ENCODE measurements around the gene AACS.
"Not testable (repeated sequence)": the region's sequence is repeated elsewhere in the genome, so short reads cannot be mapped to it uniquely, and the experiment has no call there.

AACS gene

DNA sequence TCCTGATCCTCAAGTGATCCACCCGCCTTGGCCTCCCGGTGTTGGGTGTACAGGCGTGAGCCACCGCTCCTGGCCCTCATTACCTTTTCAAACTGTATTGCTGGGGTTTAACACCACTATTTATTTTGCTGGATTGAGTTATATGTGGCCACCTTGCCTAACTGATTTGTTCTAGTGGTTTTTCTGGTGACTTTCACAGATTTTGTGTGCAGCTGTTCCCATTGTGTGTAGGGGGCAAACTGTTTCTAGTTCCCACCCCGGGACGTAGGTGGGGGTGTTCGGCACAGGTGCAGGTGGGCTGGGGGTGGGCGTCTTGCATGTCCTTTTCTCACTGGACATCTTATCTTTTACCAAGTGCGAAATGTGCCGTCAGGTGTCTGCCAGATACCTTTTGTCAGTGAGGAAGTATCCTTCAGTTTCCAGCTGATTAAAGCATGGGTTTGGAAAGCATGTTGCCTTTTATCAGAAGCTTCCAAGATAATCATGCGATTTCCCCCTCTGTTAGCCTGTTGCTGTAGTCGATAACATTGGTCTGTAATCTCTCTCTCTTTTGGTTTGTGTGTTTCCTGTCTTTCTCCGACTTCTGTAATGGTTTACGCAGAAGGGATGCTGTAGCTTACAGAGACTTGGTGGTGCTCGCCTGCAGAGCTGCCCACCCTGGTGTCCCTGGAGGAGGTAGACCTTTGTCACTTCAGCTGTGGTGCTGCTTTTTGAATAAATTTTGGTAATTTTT lies 33.6 kb downstream of the AACS start:
- Histone ChIP-seq H3K9ac (ENCODE audit: low read depth in 1 of 2, low read length in 2 of 2) (no peak overlapping the region), H3K36me3 (ENCODE audit: control insufficient read depth in 2 of 2, insufficient read depth in 2 of 2, low read length in 2 of 2) (peaks cover 7 to 10% of the 10 kb centered on the region in 2 donors), H3K9me3 (ENCODE audit: control insufficient read depth in 2 of 2, low read length in 2 of 2) (no peaks in the 10 kb centered on the region), H3K27me3 (ENCODE audit: control insufficient read depth in 2 of 2, insufficient read depth in 2 of 2, low read length in 2 of 2) (no peaks in the 10 kb centered on the region), H3K27ac (ENCODE audit: low read depth in 2 of 2, low read length in 2 of 2) (no peak overlapping the region), H3K4me3 (ENCODE audit: low read length in 2 of 2) (no peak overlapping the region), H3K4me1 (ENCODE audit: control insufficient read depth in 2 of 2, insufficient read depth in 2 of 2, low read length in 2 of 2) (peaks cover 6 to 11% of the 10 kb centered on the region in 2 donors)

DNA sequence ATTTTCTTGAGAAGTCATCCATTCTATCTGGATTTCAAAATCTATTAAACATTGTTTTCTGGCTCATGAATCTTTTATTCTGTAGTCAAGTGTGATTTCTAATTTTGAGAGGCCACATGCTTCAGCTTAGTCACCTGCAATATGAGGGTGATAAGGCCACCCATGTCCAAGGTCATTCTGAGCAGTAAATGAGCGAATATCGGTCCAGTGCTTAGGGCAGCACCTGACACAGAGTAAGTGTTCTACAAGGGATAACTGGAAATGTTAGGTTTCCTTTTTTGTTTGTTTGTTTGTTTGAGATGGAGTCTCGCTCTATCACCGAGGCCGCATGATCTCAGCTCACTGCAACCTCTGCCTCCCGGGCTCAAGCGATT lies 34.2 kb downstream of the AACS start:
- Histone ChIP-seq H3K4me3 (ENCODE audit: low read length in 2 of 2) (no peak overlapping the region), H3K36me3 (ENCODE audit: control insufficient read depth in 2 of 2, insufficient read depth in 2 of 2, low read length in 2 of 2) (peaks cover 11 to 13% of the 10 kb centered on the region in 2 donors), H3K4me1 (ENCODE audit: control insufficient read depth in 2 of 2, insufficient read depth in 2 of 2, low read length in 2 of 2) (peaks cover 3 to 6% of the 10 kb centered on the region in 2 donors), H3K27ac (ENCODE audit: low read depth in 2 of 2, low read length in 2 of 2) (no peak overlapping the region), H3K9me3 (ENCODE audit: control insufficient read depth in 2 of 2, low read length in 2 of 2) (no peaks in the 10 kb centered on the region), H3K9ac (ENCODE audit: low read depth in 1 of 2, low read length in 2 of 2) (no peak overlapping the region), H3K27me3 (ENCODE audit: control insufficient read depth in 2 of 2, insufficient read depth in 2 of 2, low read length in 2 of 2) (no peaks in the 10 kb centered on the region)

DNA sequence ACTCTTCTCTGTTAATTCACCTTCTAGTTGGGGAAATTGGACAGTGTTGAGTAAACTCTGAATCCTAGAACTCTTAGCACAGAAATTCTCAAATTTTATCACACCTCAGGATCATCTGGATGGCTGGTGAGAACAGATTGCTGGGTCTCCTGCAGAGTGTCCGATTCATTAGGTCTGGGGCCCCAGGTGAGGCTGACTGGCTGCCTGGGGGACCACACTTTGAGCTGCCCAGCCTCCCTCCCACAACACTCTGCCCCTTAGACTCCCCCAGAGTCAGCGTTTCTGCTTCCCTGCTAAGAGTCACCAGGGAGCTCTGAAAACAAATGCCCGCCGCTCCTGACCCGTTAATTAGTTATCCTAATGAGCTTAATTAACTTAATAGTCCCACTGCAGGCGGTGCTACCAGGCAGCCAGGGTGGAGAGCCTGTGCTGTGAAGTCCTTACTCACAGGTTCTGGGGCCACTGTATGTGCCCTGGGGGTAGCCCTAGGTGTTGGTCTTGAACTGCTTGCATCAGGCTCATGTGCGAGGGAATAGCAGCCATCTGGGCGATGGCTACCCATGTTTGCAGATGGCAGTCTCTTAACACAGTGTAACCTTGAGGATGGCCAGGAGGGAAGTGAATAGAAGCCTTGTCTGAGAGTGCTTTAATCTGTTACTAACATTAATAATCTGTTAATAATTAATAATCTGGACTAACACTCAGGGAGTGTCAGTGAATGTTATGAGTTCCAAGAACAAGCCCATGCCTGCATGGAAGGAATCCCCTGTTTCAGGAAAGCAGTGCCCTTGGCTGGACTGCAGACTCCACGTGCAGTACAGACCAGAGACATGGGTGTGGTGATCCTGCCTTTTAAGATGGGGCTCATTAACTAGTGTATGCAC lies 35.6 kb downstream of the AACS start:
- no peaks in the 10 kb centered on the region for H3K4me1 ChIP-seq (ENCODE audit: control insufficient read depth in 2 of 2, insufficient read depth in 2 of 2, low read length in 2 of 2)

DNA sequence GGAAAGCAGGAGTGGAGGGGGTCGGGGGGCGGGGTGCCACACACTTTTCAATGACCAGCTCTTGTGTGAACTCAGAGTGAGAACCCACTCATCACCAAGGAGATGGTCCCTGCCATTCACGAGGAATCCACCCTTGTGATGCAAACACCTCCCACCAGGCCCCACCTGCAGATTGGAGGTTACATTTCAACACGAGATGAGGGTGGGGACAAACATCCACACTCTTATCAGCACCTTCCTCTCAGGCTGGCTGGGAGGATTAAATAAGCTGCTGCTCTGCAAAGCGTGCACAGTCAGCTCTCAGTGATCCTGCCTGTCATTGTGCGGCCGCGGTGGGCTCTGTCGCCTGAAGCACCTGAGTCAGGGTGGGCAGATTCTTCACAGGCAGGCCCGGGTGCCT lies 39.7 kb downstream of the AACS start:
- Histone ChIP-seq H3K36me3 (ENCODE audit: control insufficient read depth in 2 of 2, insufficient read depth in 2 of 2, low read length in 2 of 2) (peaks cover 24 to 40% of the 10 kb centered on the region in 2 donors), H3K9ac (ENCODE audit: low read depth in 1 of 2, low read length in 2 of 2) (no peak overlapping the region)

More for the DNA sequence above, 35.6 kb downstream of the AACS start:
- Histone ChIP-seq H3K36me3 (ENCODE audit: control insufficient read depth in 2 of 2, insufficient read depth in 2 of 2, low read length in 2 of 2) (peaks cover 12 to 16% of the 10 kb centered on the region in 2 donors), H3K4me3 (ENCODE audit: low read length in 2 of 2) (no peak overlapping the region), H3K27me3 (ENCODE audit: control insufficient read depth in 2 of 2, insufficient read depth in 2 of 2, low read length in 2 of 2) (no peaks in the 10 kb centered on the region), H3K27ac (ENCODE audit: low read depth in 2 of 2, low read length in 2 of 2) (no peak overlapping the region), H3K9me3 (ENCODE audit: control insufficient read depth in 2 of 2, low read length in 2 of 2) (no peaks in the 10 kb centered on the region), H3K9ac (ENCODE audit: low read depth in 1 of 2, low read length in 2 of 2) (no peak overlapping the region)

DNA sequence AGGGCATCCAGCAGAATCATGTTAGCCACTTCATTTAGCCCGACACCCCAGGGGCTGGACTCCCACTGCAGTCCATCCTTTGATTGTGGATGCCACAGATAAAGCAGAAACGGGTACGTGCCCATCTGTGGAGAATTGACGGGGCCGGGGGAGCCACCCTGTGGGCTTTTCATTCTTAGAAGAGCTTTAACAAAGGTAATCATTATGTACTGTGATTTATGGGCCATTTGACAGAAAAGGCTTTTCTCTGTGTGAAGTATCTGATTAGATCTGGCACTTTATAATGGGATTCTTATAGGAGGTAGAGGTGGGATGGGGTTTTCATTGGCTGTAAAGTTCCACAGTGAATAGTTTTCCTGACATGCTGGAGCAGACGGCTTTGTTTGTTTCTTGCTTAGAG lies 40.4 kb downstream of the AACS start:
- H3K36me3 ChIP-seq (ENCODE audit: control insufficient read depth in 2 of 2, insufficient read depth in 2 of 2, low read length in 2 of 2): peaks cover 24 to 40% of the 10 kb centered on the region in 2 donors
- H3K27ac ChIP-seq (ENCODE audit: low read depth in 2 of 2, low read length in 2 of 2): no peak overlapping the region
- H3K9me3 ChIP-seq (ENCODE audit: control insufficient read depth in 2 of 2, low read length in 2 of 2): no peaks in the 10 kb centered on the region
- H3K9ac ChIP-seq (ENCODE audit: low read depth in 1 of 2, low read length in 2 of 2): no peak overlapping the region
- H3K4me3 ChIP-seq (ENCODE audit: low read length in 2 of 2): no peak overlapping the region
- no peaks in the 10 kb centered on the region for H3K27me3 ChIP-seq (ENCODE audit: control insufficient read depth in 2 of 2, insufficient read depth in 2 of 2, low read length in 2 of 2)
- peaks cover 0 to 11% of the 10 kb centered on the region in 2 donors for H3K4me1 ChIP-seq (ENCODE audit: control insufficient read depth in 2 of 2, insufficient read depth in 2 of 2, low read length in 2 of 2)

More for the DNA sequence above, 39.7 kb downstream of the AACS start:
- Histone ChIP-seq H3K4me1 (ENCODE audit: control insufficient read depth in 2 of 2, insufficient read depth in 2 of 2, low read length in 2 of 2) (peaks cover 0 to 6% of the 10 kb centered on the region in 2 donors), H3K27me3 (ENCODE audit: control insufficient read depth in 2 of 2, insufficient read depth in 2 of 2, low read length in 2 of 2) (no peaks in the 10 kb centered on the region), H3K4me3 (ENCODE audit: low read length in 2 of 2) (no peak overlapping the region), H3K9me3 (ENCODE audit: control insufficient read depth in 2 of 2, low read length in 2 of 2) (no peaks in the 10 kb centered on the region), H3K27ac (ENCODE audit: low read depth in 2 of 2, low read length in 2 of 2) (no peak overlapping the region)

DNA sequence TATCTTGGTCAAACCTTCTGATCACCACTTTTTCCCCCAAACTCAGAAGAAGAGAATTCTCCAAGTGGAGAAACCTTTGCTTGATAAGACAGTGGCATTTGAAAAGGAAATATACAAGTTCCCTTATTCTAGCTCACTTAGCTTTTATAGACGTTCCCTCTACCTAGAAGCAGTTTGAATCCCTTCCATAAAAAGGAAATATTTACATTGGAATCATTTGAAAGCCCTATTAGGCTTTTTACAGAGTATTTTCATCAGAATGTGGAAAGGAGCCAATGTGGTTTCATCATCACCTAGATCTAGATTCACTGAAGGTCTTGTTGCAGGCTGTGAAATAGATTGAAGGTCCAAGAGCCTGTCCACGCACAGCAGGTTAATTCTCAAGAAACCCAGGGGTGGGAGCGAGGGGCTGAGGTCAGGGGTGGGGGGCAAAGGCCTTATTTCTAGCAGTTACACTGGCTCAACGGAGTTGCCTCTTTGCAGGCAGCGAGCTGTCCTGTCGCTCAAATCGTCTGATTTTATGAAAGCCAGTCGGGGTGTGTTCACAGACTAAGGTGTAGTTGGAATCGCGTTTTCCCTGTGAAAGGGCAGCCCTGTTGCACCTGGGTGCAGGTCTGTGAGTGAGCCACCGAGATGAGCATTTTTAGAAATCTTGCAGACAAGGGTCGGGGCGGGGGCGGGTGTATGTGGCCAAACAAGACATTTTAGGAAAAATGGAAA lies 45.6 kb downstream of the AACS start:
- Histone ChIP-seq H3K9ac (ENCODE audit: low read depth in 1 of 2, low read length in 2 of 2) (peak overlapping the region in 1 of 2 donors; percentile 43), H3K27me3 (ENCODE audit: control insufficient read depth in 2 of 2, insufficient read depth in 2 of 2, low read length in 2 of 2) (no peaks in the 10 kb centered on the region), H3K27ac (ENCODE audit: low read depth in 2 of 2, low read length in 2 of 2) (peak overlapping the region in 1 of 2 donors; percentile 73)

DNA sequence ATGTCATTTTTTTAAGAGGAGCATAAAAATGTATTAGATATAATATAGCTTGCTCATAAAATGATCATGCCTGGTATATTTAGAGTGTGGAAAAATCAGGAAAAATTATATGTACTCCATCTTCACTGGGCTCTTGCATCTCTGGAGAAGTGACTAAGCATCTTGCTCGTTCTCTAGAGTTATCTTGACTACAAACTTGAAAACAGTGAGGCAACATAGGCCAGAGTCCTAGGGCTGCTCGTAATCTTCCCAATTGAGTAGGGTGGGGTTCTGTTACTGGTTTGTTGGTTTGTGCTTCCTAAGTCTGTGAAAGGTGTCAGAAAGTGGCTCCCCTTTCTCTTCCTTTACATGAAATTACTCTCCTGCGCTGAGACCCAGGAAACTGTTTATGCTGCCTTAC lies 46.2 kb downstream of the AACS start:
- Histone ChIP-seq H3K9ac (ENCODE audit: low read depth in 1 of 2, low read length in 2 of 2) (no peak overlapping the region), H3K27me3 (ENCODE audit: control insufficient read depth in 2 of 2, insufficient read depth in 2 of 2, low read length in 2 of 2) (no peaks in the 10 kb centered on the region), H3K4me1 (ENCODE audit: control insufficient read depth in 2 of 2, insufficient read depth in 2 of 2, low read length in 2 of 2) (peaks cover 0 to 27% of the 10 kb centered on the region in 2 donors), H3K27ac (ENCODE audit: low read depth in 2 of 2, low read length in 2 of 2) (peak overlapping the region in 1 of 2 donors; percentile 69), H3K9me3 (ENCODE audit: control insufficient read depth in 2 of 2, low read length in 2 of 2) (no peaks in the 10 kb centered on the region), H3K4me3 (ENCODE audit: low read length in 2 of 2) (no peak overlapping the region), H3K36me3 (ENCODE audit: control insufficient read depth in 2 of 2, insufficient read depth in 2 of 2, low read length in 2 of 2) (peaks cover 23 to 35% of the 10 kb centered on the region in 2 donors)

More for the DNA sequence above, 45.6 kb downstream of the AACS start:
- H3K4me3 ChIP-seq (ENCODE audit: low read length in 2 of 2): no peak overlapping the region
- H3K9me3 ChIP-seq (ENCODE audit: control insufficient read depth in 2 of 2, low read length in 2 of 2): no peaks in the 10 kb centered on the region
- peaks cover 23 to 35% of the 10 kb centered on the region in 2 donors for H3K36me3 ChIP-seq (ENCODE audit: control insufficient read depth in 2 of 2, insufficient read depth in 2 of 2, low read length in 2 of 2)
- H3K4me1 ChIP-seq (ENCODE audit: control insufficient read depth in 2 of 2, insufficient read depth in 2 of 2, low read length in 2 of 2): peaks cover 0 to 27% of the 10 kb centered on the region in 2 donors

DNA sequence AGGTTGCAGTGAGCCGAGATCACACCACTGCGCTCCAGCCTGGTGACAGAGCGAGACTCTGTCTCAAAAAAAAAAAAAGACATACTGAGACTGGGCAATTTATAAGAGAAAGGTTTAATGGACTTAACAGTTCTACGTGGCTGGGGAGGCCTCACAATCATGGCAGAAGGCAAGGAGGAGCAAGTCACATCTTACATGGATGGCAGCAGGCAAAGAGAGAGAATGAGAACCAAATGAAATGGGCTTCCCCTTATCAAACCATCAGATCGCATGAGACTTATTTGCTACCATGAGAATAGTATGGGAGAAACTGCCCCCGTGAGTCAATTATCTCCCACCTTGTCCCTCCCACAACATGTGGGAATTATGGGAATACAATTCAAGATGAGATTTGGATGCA lies 47.4 kb downstream of the AACS start:
- H3K36me3 ChIP-seq (ENCODE audit: control insufficient read depth in 2 of 2, insufficient read depth in 2 of 2, low read length in 2 of 2): peaks cover 17 to 23% of the 10 kb centered on the region in 2 donors
- H3K9ac ChIP-seq (ENCODE audit: low read depth in 1 of 2, low read length in 2 of 2); H3K9me3 ChIP-seq (ENCODE audit: control insufficient read depth in 2 of 2, low read length in 2 of 2); H3K27ac ChIP-seq (ENCODE audit: low read depth in 2 of 2, low read length in 2 of 2); H3K27me3 ChIP-seq (ENCODE audit: control insufficient read depth in 2 of 2, insufficient read depth in 2 of 2, low read length in 2 of 2); H3K4me3 ChIP-seq (ENCODE audit: low read length in 2 of 2): not testable (repeated sequence)
- peaks cover 0 to 27% of the 10 kb centered on the region in 2 donors for H3K4me1 ChIP-seq (ENCODE audit: control insufficient read depth in 2 of 2, insufficient read depth in 2 of 2, low read length in 2 of 2)

DNA sequence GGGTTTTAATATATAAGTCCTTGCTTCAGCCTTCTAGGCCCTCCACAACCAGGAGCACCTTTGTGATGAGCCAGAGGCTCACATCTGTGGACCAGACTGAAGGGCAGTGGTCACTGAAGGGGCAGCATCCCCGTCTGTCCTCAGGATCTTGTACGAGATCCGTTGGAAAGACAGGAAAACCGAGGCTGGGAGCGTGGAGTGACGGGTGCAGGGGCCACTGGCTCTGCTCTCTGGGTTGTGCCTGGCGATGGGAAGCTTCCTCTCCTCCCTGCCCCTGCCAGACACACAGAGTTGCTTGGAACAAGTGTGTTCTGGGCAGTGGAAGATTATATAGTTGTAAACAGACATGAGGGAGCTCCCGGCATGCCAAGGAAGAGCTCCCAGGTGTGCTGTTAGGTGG lies 48.0 kb downstream of the AACS start:
- Histone ChIP-seq H3K27me3 (ENCODE audit: control insufficient read depth in 2 of 2, insufficient read depth in 2 of 2, low read length in 2 of 2) (no peaks in the 10 kb centered on the region), H3K27ac (ENCODE audit: low read depth in 2 of 2, low read length in 2 of 2) (no peak overlapping the region), H3K9me3 (ENCODE audit: control insufficient read depth in 2 of 2, low read length in 2 of 2) (no peaks in the 10 kb centered on the region), H3K4me1 (ENCODE audit: control insufficient read depth in 2 of 2, insufficient read depth in 2 of 2, low read length in 2 of 2) (peaks cover 0 to 27% of the 10 kb centered on the region in 2 donors), H3K36me3 (ENCODE audit: control insufficient read depth in 2 of 2, insufficient read depth in 2 of 2, low read length in 2 of 2) (peaks cover 16 to 22% of the 10 kb centered on the region in 2 donors), H3K4me3 (ENCODE audit: low read length in 2 of 2) (no peak overlapping the region), H3K9ac (ENCODE audit: low read depth in 1 of 2, low read length in 2 of 2) (no peak overlapping the region)

All from mucosa of rectum (tissue), 2 donors.